ENCODE results near the gene PRKRA.

The PRKRA gene

DNA sequence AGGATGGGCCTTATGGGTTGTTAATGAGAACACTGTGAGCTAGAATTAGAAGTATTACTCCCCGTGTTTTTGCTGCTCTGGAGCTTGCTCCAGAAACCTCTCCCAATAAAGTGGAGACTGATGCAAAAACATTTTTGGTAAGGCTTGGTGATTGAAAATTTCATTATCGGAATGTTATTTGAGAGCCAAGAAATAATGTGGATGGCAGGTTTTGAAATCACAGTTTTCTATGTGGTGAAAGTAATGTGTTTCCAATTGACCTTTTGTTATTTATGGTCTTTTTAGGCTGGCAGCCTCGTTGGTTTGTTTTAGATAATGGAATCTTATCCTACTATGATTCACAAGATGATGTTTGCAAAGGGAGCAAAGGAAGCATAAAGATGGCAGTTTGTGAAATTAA is 34.4 kb upstream of the PRKRA start:
- ATAC-seq (ENCODE audit: low read depth) (no peak), DNase-seq (ENCODE audit: low spot score) (no peak)
- TF ChIP-seq, protein P1, sequence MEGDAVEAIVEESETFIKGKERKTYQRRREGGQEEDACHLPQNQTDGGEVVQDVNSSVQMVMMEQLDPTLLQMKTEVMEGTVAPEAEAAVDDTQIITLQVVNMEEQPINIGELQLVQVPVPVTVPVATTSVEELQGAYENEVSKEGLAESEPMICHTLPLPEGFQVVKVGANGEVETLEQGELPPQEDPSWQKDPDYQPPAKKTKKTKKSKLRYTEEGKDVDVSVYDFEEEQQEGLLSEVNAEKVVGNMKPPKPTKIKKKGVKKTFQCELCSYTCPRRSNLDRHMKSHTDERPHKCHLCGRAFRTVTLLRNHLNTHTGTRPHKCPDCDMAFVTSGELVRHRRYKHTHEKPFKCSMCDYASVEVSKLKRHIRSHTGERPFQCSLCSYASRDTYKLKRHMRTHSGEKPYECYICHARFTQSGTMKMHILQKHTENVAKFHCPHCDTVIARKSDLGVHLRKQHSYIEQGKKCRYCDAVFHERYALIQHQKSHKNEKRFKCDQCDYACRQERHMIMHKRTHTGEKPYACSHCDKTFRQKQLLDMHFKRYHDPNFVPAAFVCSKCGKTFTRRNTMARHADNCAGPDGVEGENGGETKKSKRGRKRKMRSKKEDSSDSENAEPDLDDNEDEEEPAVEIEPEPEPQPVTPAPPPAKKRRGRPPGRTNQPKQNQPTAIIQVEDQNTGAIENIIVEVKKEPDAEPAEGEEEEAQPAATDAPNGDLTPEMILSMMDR (IDR thresholded peaks at IDR 0.05; ENCODE audit: poor library complexity, severe bottlenecking): no peak
- Histone ChIP-seq H3K27me3 (ENCODE audit: insufficient read depth, poor library complexity, severe bottlenecking) (no peaks in the 10 kb centered on the region), H3K4me3 (ENCODE audit: severe bottlenecking) (no peak overlapping the region), H3K4me1 (ENCODE audit: insufficient read depth, poor library complexity, severe bottlenecking) (peaks cover 15% of the 10 kb centered on the region), H3K36me3 (ENCODE audit: low read depth) (peaks cover 8% of the 10 kb centered on the region), H3K27ac (ENCODE audit: poor library complexity, severe bottlenecking) (no peak overlapping the region), H3K9me3 (ENCODE audit: severe bottlenecking) (no peaks in the 10 kb centered on the region)

DNA sequence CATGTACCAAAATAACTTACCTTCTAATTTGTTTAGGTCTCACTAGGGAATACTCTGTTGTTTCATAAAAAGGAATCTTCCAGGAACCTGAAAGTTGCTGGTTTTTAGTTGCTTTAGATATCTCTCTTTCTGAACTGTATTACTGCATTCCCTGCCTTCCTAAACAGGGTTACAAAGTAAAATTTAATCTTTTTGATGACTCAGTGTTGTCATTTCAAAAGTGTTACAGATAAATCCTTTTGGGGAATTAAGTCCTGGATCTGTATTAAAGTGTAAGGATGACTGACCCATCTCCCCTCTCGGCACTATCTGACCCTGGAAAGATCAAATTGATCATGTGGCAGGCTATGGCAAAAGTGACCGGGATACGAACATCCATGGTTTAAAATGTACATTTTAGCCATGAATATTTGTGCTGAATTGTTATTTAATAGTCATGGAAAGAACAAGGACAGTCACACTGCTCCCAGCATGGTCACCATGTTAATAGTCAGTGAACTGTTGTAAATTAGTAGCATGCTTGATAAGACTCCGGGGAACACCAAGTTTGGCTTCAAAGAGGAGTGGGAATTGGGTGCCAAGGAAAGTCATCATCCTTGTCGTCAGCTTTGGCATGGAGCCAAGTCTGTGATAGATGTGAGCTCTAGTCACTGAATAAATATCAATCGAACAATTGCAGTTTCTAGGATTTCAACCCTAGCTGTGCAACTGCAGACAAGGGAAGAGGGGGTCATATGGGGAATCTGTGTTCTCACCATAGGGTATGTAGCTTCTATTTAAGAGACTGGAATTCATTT is 33.5 kb upstream of the PRKRA start:
- ATAC-seq (ENCODE audit: low read depth) (no peak), DNase-seq (ENCODE audit: low spot score) (no peak)
- Histone ChIP-seq H3K4me1 (ENCODE audit: insufficient read depth, poor library complexity, severe bottlenecking) (peaks cover 19% of the 10 kb centered on the region), H3K36me3 (ENCODE audit: low read depth) (no peaks in the 10 kb centered on the region), H3K27me3 (ENCODE audit: insufficient read depth, poor library complexity, severe bottlenecking) (no peaks in the 10 kb centered on the region), H3K4me3 (ENCODE audit: severe bottlenecking) (no peak overlapping the region), H3K27ac (ENCODE audit: poor library complexity, severe bottlenecking) (no peak overlapping the region), H3K9me3 (ENCODE audit: severe bottlenecking) (no peaks in the 10 kb centered on the region)
- TF ChIP-seq, protein P1 (IDR thresholded peaks at IDR 0.05; ENCODE audit: poor library complexity, severe bottlenecking): no peak

DNA sequence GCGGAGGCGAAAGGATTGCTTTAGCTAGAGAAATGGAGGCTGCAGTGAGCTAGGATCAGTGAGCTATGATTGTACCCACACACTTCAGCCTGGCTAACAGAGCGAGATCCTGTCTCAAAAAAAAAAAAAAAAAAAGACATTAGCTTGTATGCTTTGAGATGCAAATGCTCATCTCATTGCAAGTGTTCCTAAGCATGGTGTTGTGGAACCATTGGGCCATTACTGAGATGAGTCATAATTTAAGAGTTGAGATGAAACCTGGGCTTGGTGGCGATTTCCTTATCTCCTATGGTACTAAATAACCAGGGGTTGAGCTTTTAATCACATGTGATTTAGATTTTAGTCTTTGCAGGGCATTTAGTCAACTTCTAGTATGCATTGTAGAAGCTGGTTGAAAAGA is 31.5 kb upstream of the PRKRA start:
- Histone ChIP-seq H3K27me3 (ENCODE audit: insufficient read depth, poor library complexity, severe bottlenecking) (no peaks in the 10 kb centered on the region), H3K4me3 (ENCODE audit: severe bottlenecking) (no peak overlapping the region), H3K9me3 (ENCODE audit: severe bottlenecking) (no peaks in the 10 kb centered on the region), H3K27ac (ENCODE audit: poor library complexity, severe bottlenecking) (no peak overlapping the region), H3K36me3 (ENCODE audit: low read depth) (no peaks in the 10 kb centered on the region), H3K4me1 (ENCODE audit: insufficient read depth, poor library complexity, severe bottlenecking) (peaks cover 23% of the 10 kb centered on the region)
- ATAC-seq (ENCODE audit: low read depth) (no peak), DNase-seq (ENCODE audit: low spot score) (no peak)
- TF ChIP-seq, protein P1 (IDR thresholded peaks at IDR 0.05; ENCODE audit: poor library complexity, severe bottlenecking): no peak

DNA sequence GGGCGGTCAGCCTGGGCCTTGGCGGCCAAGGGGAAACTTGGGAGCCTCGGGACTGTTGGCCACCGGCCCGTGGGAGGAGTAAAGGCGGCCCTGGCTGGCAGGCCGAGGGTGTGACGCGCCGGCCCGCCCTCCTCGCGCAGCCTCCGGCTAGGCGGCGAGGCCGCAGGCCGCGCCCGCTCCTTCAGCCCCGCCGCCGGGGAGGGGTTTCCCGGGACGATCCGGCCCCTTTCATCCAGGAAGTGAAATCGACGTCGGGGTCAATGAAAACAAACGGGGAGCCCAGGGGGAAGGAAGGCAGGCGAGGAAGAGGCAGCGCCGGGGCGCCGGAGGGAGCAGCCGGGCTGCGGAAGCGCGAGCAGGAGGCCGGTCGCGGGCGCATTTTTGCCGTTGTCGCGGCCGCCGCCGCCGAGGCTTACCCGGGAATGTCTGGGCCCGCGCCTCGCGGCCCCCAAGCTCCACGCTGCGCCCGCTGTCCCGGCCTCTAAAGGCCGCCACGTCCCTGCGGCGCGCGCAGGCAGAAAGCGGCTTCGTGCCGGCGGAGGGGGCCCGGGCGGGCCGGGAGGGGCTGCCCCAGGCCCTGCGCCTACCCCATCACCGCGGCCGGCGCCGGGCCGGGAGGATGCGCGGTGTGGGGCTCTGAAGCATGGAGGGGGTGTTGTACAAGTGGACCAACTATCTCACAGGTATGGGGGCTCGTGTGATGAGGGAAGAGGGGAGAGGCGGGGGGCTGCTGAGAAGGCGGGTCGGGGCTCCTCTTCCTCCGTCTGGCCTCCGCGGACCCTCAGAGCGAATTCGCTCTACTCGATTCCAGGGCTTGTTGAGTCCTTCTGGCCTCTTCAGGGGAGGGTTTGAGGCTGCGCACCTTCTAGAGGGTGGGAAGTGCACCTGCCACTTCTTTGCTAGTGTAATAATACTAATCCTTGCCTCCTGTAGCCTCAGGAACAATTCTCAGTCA is 29.5 kb upstream of the PRKRA start, which contains the start of gene PLEKHA3:
Gene PLEKHA3, plus strand, starts transcription at position 231 of the 955 bp plus-strand sequence. Its CDS starts 413 bp downstream, at position 644.
- H3K27me3 ChIP-seq (ENCODE audit: insufficient read depth, poor library complexity, severe bottlenecking): no peaks in the 10 kb centered on the region
- DNase-seq (ENCODE audit: low spot score): peak; percentile 96
- H3K9me3 ChIP-seq (ENCODE audit: severe bottlenecking): no peaks in the 10 kb centered on the region
- ATAC-seq (ENCODE audit: low read depth): peak; percentile 85
- peak within 1 kb of the TSS; percentile 48 for H3K27ac ChIP-seq (ENCODE audit: poor library complexity, severe bottlenecking)
- H3K4me3 ChIP-seq (ENCODE audit: severe bottlenecking): peak within 1 kb of the TSS; percentile 50
- H3K36me3 ChIP-seq (ENCODE audit: low read depth): no peaks in the 10 kb centered on the region
- TF ChIP-seq, protein P1 (IDR thresholded peaks at IDR 0.05; ENCODE audit: poor library complexity, severe bottlenecking): no peak
- peaks cover 23% of the 10 kb centered on the region for H3K4me1 ChIP-seq (ENCODE audit: insufficient read depth, poor library complexity, severe bottlenecking)

All from RWPE2 (cell line).